ENCODE data around the gene HMOX2. TPM values are rescaled to one million over a fixed set of nuclear protein-coding genes. Genes with fewer than 3 reads are reported as not detected.

The HMOX2 gene
- total RNA-seq, 1 experiment from 2014 or later: 55.1 TPM

DNA sequence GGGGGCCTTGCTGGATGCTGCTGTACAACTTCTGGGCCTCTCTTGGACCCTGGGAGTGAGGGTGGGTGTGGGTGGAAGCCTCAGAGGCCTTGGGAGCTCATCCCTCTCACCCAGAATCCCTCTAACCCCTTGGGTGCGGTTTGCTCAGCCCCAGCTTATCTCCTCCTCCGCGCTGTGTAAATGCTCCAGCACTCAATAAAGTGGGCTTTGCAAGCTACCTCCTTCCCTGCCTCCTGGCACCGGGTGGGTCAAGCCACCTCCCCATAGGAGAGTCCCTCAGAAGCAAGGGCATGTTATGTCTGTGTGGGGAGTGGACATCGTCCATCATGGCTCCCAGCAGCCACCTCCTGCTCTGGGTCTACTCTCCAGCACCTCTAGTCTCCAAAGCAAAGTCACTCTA is 33.9 kb downstream of the HMOX2 start:
- peaks cover 30 to 45% of the 10 kb centered on the region in 2 experiments for H3K36me3 ChIP-seq (ENCODE audit: control insufficient read depth in 1 of 2, insufficient read depth in 2 of 2, low read length in 2 of 2)
- DNase-seq (ENCODE audit: low read depth, low spot score) (no peak), ATAC-seq (no peak)
- ChIA-PET CTCF (interaction anchor here (1.4 kb wide), 1 partner anchor 75 kb away, joined by 3 read pairs; no protein-coding TSS in a partner anchor), RAD21 (ENCODE audit: low non-redundant PET in 1 of 2, low total read pairs in 2 of 2, uncharacterized antibody in 2 of 2, unreplicated experiment in 2 of 2) (no interaction called here), POLR2A (no interaction called here)
- peaks cover 8% of the 10 kb centered on the region for H3K79me2 ChIP-seq (ENCODE audit: insufficient read depth, low read length)
- no peak overlapping the region for H3K4me2 ChIP-seq (ENCODE audit: low read length)
- H4K20me1 ChIP-seq (ENCODE audit: insufficient read depth): peaks cover 4% of the 10 kb centered on the region; the same call in 1 of the 2 replicates
- H3K4me3 ChIP-seq (replicated peaks in 1 of 2; ENCODE audit: low read depth in 1 of 2, low read length in 2 of 2): no peak overlapping the region
- intact Hi-C loops (cut with micrococcal nuclease): loop anchor here (10.0 kb wide), 1 partner anchor 145 kb away; no protein-coding TSS in a partner anchor
- no peaks in the 10 kb centered on the region for H3K9me3 ChIP-seq (ENCODE audit: control insufficient read depth in 1 of 2, insufficient read depth in 1 of 2, low read depth in 1 of 2, low read length in 2 of 2)
- no peak for TF ChIP-seq RAD21 (IDR thresholded peaks at IDR 0.05; ENCODE audit: low read depth)
- TF ChIP-seq POLR2AphosphoS5 (IDR thresholded peaks at IDR 0.05; ENCODE audit: low read depth, low read length): no peak
- no peak for TF ChIP-seq YY1 (IDR thresholded peaks at IDR 0.05; ENCODE audit: extremely low read depth, insufficient replicate concordance, low read depth, low read length)
- no peak for TF ChIP-seq CTCF (IDR thresholded peaks at IDR 0.05 in 2 of 3, conservative IDR thresholded peaks at IDR 0.05 in 1 of 3; ENCODE audit: borderline replicate concordance in 1 of 3, insufficient read depth in 1 of 3, low read depth in 2 of 3, low read length in 2 of 3)
- TF ChIP-seq FOSL1 (IDR thresholded peaks at IDR 0.05; ENCODE audit: low read depth): no peak
- no peak for TF ChIP-seq CBX3 (IDR thresholded peaks at IDR 0.05; ENCODE audit: low read depth)
- no peak for TF ChIP-seq JUND (IDR thresholded peaks at IDR 0.05)
- no peak for TF ChIP-seq ZFX (IDR thresholded peaks at IDR 0.05)
- TF ChIP-seq MAX (IDR thresholded peaks at IDR 0.05): no peak
- TF ChIP-seq EGR1 (IDR thresholded peaks at IDR 0.05; ENCODE audit: low read depth): no peak
- no peak for TF ChIP-seq ZNF274 (IDR thresholded peaks at IDR 0.05; ENCODE audit: low read depth, low read length)
- TF ChIP-seq SRF (IDR thresholded peaks at IDR 0.05; ENCODE audit: low read depth): no peak
- no peak for TF ChIP-seq ELF1 (IDR thresholded peaks at IDR 0.05; ENCODE audit: borderline replicate concordance, low read depth)
- no peak for TF ChIP-seq EZH2phosphoT487 (IDR thresholded peaks at IDR 0.05; ENCODE audit: borderline replicate concordance)
- TF ChIP-seq POLR2A (IDR thresholded peaks at IDR 0.05; ENCODE audit: borderline replicate concordance, extremely low read depth, insufficient read depth, insufficient read length): no peak
- H3K27ac ChIP-seq (ENCODE audit: low read depth, low read length): no peak overlapping the region
- H3K9ac ChIP-seq (ENCODE audit: low read length): no peak overlapping the region
- no peak overlapping the region for H2AFZ ChIP-seq (ENCODE audit: low read depth, low read length, poor library complexity, severe bottlenecking)
- peaks cover 0 to 8% of the 10 kb centered on the region in 2 experiments; a peak in 1 of 4 replicates for H3K4me1 ChIP-seq (ENCODE audit: control insufficient read depth in 1 of 2, insufficient read depth in 2 of 2, low read length in 2 of 2)
- no peaks in the 10 kb centered on the region for H3K9me2 ChIP-seq (ENCODE audit: insufficient read depth)
- no TSS peak for BruUV-seq (replicated peaks)
- H3K27me3 ChIP-seq (ENCODE audit: insufficient read depth, low read length): no peaks in the 10 kb centered on the region

Measured in HCT116 (cell line).